Right renal cortex interstitium (tissue), 3 donors: Measurements from ENCODE around the gene PKP4. TPM values are rescaled to one million over a fixed set of nuclear protein-coding genes. Genes with fewer than 3 reads are reported as not detected.

Source experiments
- DNase-seq, 3 donors: peaks; one replicate each; pipeline ENCODE4 v3.0.0-alpha.2; 2013; ENCODE audit warnings: low read depth in 3 of 3, low spot score in 2 of 3
- polyA plus RNA-seq, 3 donors: library from polyadenylated mRNA; unstranded; fragments of 120-200 nt; gene quantifications; one replicate each; pipeline ENCODE4 v1.2.1, GENCODE V29; 2013; ENCODE audit not compliant: insufficient read length in 3 of 3

Gene PKP4
- polyA plus RNA-seq, 3 donors, result 156 to 161 (median 157) TPM

- DNase-seq, result peak in 2 of 3 donors; percentile 2 to 13
These were observed 124.0 kb downstream of the PKP4 start for GRCh38 chr2:158580760-158581159.

- no peak for DNase-seq
These were observed 125.9 kb downstream of the PKP4 start for GRCh38 chr2:158582670-158583069.

GRCh38 chr2:158583923-158584322, 127.2 kb downstream of the PKP4 start:
- no peak for DNase-seq

GRCh38 chr2:158586491-158586890, 129.7 kb downstream of the PKP4 start:
- no peak for DNase-seq

GRCh38 chr2:158589303-158589702, 132.6 kb downstream of the PKP4 start:
- DNase-seq, result no peak

- DNase-seq, result no peak
These were observed 142.2 kb downstream of the PKP4 start for GRCh38 chr2:158598862-158599517.

GRCh38 chr2:158599609-158600008, 142.9 kb downstream of the PKP4 start:
- no peak for DNase-seq

- DNase-seq, result no peak
These were observed 143.5 kb downstream of the PKP4 start for GRCh38 chr2:158600155-158600802.

GRCh38 chr2:158602027-158602426, 145.3 kb downstream of the PKP4 start:
- DNase-seq, result no peak

GRCh38 chr2:158603205-158603604, 146.5 kb downstream of the PKP4 start:
- DNase-seq, result no peak

- DNase-seq, result no peak
These were observed 147.2 kb downstream of the PKP4 start for GRCh38 chr2:158603986-158604385.

GRCh38 chr2:158610059-158610458, 153.3 kb downstream of the PKP4 start:
- DNase-seq, result no peak

GRCh38 chr2:158616480-158617000, 159.8 kb downstream of the PKP4 start:
- no peak for DNase-seq

- DNase-seq, result no peak
These were observed 162.2 kb downstream of the PKP4 start for GRCh38 chr2:158618891-158619490.

GRCh38 chr2:158619496-158619895, 162.7 kb downstream of the PKP4 start:
- no peak for DNase-seq

GRCh38 chr2:158620656-158621055, 163.9 kb downstream of the PKP4 start:
- no peak for DNase-seq

GRCh38 chr2:158624071-158624667, 167.4 kb downstream of the PKP4 start:
- no peak for DNase-seq

GRCh38 chr2:158624961-158625360, 168.2 kb downstream of the PKP4 start:
- DNase-seq, result no peak

GRCh38 chr2:158629116-158629515, 172.4 kb downstream of the PKP4 start:
- DNase-seq, result no peak

GRCh38 chr2:158633261-158633660, 176.5 kb downstream of the PKP4 start:
- no peak for DNase-seq

- no peak for DNase-seq
These were observed 177.9 kb downstream of the PKP4 start for GRCh38 chr2:158634627-158635026.
